ENCODE results near the gene TNK1.

The TNK1 gene

GRCh38 chr17:7408863-7409262 is 28.0 kb downstream of the TNK1 start:
- in situ Hi-C loops (cut with MboI; ENCODE audit: low sequenced_read_pairs): no loop called here

GRCh38 chr17:7409716-7410115 is 28.8 kb downstream of the TNK1 start:
- in situ Hi-C loops (cut with MboI; ENCODE audit: low sequenced_read_pairs): no loop called here

GRCh38 chr17:7410634-7411426 is 29.9 kb downstream of the TNK1 start:
- in situ Hi-C loops (cut with MboI; ENCODE audit: low sequenced_read_pairs): no loop called here

GRCh38 chr17:7411427-7411750 is 30.5 kb downstream of the TNK1 start:
- in situ Hi-C loops (cut with MboI; ENCODE audit: low sequenced_read_pairs): no loop called here

GRCh38 chr17:7413346-7413985 is 32.6 kb downstream of the TNK1 start:
- in situ Hi-C loops (cut with MboI; ENCODE audit: low sequenced_read_pairs): no loop called here

- in situ Hi-C loops (cut with MboI; ENCODE audit: low sequenced_read_pairs): no loop called here
Measured at GRCh38 chr17:7414837-7415236, 33.9 kb downstream of the TNK1 start.

- in situ Hi-C loops (cut with MboI; ENCODE audit: low sequenced_read_pairs): no loop called here
Measured at GRCh38 chr17:7415784-7416183, 34.9 kb downstream of the TNK1 start.

GRCh38 chr17:7416323-7416722 is 35.4 kb downstream of the TNK1 start:
- in situ Hi-C loops (cut with MboI; ENCODE audit: low sequenced_read_pairs): no loop called here

- in situ Hi-C loops (cut with MboI; ENCODE audit: low sequenced_read_pairs): no loop called here
Measured at GRCh38 chr17:7417056-7417655, 36.3 kb downstream of the TNK1 start.

GRCh38 chr17:7418472-7419152 is 37.7 kb downstream of the TNK1 start:
- in situ Hi-C loops (cut with MboI; ENCODE audit: low sequenced_read_pairs): no loop called here

GRCh38 chr17:7419819-7420610 is 39.1 kb downstream of the TNK1 start, which contains the start of gene SPEM1:
Gene SPEM1, plus strand, starts transcription at chr17:7420324. Its CDS starts 61 bp downstream, at chr17:7420385.
- in situ Hi-C loops (cut with MboI; ENCODE audit: low sequenced_read_pairs): no loop called here

- in situ Hi-C loops (cut with MboI; ENCODE audit: low sequenced_read_pairs): no loop called here
Measured at GRCh38 chr17:7421186-7421585, 40.3 kb downstream of the TNK1 start.

- in situ Hi-C loops (cut with MboI; ENCODE audit: low sequenced_read_pairs): no loop called here
Measured at GRCh38 chr17:7423679-7424078, 42.8 kb downstream of the TNK1 start.

GRCh38 chr17:7425316-7425715 is 44.4 kb downstream of the TNK1 start, which contains the start of gene SPEM2:
Gene SPEM2, plus strand, starts transcription at chr17:7425616. Its CDS starts 73 bp downstream, at chr17:7425689.
- in situ Hi-C loops (cut with MboI; ENCODE audit: low sequenced_read_pairs): no loop called here

- in situ Hi-C loops (cut with MboI; ENCODE audit: low sequenced_read_pairs): no loop called here
Measured at GRCh38 chr17:7425756-7426155, 44.9 kb downstream of the TNK1 start.

GRCh38 chr17:7426203-7426863 is 45.4 kb downstream of the TNK1 start:
- in situ Hi-C loops (cut with MboI; ENCODE audit: low sequenced_read_pairs): no loop called here

GRCh38 chr17:7426896-7427489 is 46.1 kb downstream of the TNK1 start:
- in situ Hi-C loops (cut with MboI; ENCODE audit: low sequenced_read_pairs): no loop called here

- in situ Hi-C loops (cut with MboI; ENCODE audit: low sequenced_read_pairs): no loop called here
Measured at GRCh38 chr17:7427549-7427948, 46.7 kb downstream of the TNK1 start.

GRCh38 chr17:7428557-7428956 is 47.7 kb downstream of the TNK1 start, which contains the start of gene SPEM3:
Gene SPEM3, plus strand, starts transcription at chr17:7428857. Its CDS starts 46 bp downstream, at chr17:7428903.
- in situ Hi-C loops (cut with MboI; ENCODE audit: low sequenced_read_pairs): no loop called here

- in situ Hi-C loops (cut with MboI; ENCODE audit: low sequenced_read_pairs): no loop called here
Measured at GRCh38 chr17:7429722-7430121, 48.8 kb downstream of the TNK1 start.

All from HL-60/S4 treated with retinoic acid at 250 ng/mL for 4 days and 3 days (cell line).